HepG2 (cell line): ENCODE results near the gene GPR25. TPM values are rescaled to one million over a fixed set of nuclear protein-coding genes. Genes with fewer than 3 reads are reported as not detected.
A peak's percentile ranks its signal among the peaks of the same experiment; 100 is the strongest.

Experiments used
- GFI1 ChIP-seq: sonication (generic); formaldehyde crosslinking; IDR thresholded peaks from 2 replicates; pipeline ENCODE4 v1.5.0; 2020; ENCODE audit warnings: missing genetic modification reagents, mild to moderate bottlenecking, borderline replicate concordance
- HMGA1 ChIP-seq: sonication (generic); formaldehyde crosslinking; conservative IDR thresholded peaks from 2 replicates; pipeline ENCODE4 v1.4.0; 2020; ENCODE audit warnings: missing genetic modification reagents
- HMGXB4 ChIP-seq, 2 experiments: sonication (generic) in 1 of 2; formaldehyde crosslinking in 1 of 2; IDR thresholded peaks; 2 replicates each; pipeline versions ENCODE4 v1.4.0 to v1.6.1; 2018 to 2020; ENCODE audit warnings: missing genetic modification reagents in 2 of 2, borderline replicate concordance in 1 of 2, low read depth in 1 of 2, mild to moderate bottlenecking in 1 of 2, missing biosample characterization in 1 of 2
- HNF1B ChIP-seq: sonication (generic); formaldehyde crosslinking; IDR thresholded peaks from 2 replicates; pipeline ENCODE4 v1.5.1; 2020; ENCODE audit warnings: mild to moderate bottlenecking, moderate library complexity, missing genetic modification reagents
- IKZF5 ChIP-seq: IDR thresholded peaks from 2 replicates; pipeline ENCODE4 v1.6.1; 2018; ENCODE audit warnings: missing genetic modification reagents, mild to moderate bottlenecking, missing compliant biosample characterization
- KAT7 ChIP-seq: IDR thresholded peaks from 2 replicates; pipeline ENCODE4 v1.6.1; 2018; ENCODE audit warnings: borderline replicate concordance, missing compliant biosample characterization
- MAFF ChIP-seq: IDR thresholded peaks from 2 replicates; pipeline ENCODE4 v1.6.1; 2011; ENCODE audit warnings: low read depth, low read length, improper control_type of control experiment
- SOX6 ChIP-seq, 2 experiments: fragments of 450-650 bp in 1 of 2; sonication (generic) in 1 of 2; formaldehyde crosslinking in 1 of 2; IDR thresholded peaks; 2 replicates each; pipeline versions ENCODE4 v1.4.0 to v1.6.1; 2017 to 2020; ENCODE audit warnings: antibody characterized with exemption in 1 of 2, mild to moderate bottlenecking in 1 of 2, missing genetic modification reagents in 1 of 2
- TGIF2 ChIP-seq: IDR thresholded peaks from 2 replicates; pipeline ENCODE4 v1.6.1; 2016; ENCODE audit warnings: control low read depth, missing compliant biosample characterization
- TSC22D2 ChIP-seq: sonication (generic); formaldehyde crosslinking; IDR thresholded peaks from 2 replicates; pipeline ENCODE4 v1.5.1; 2020; ENCODE audit warnings: missing genetic modification reagents, mild to moderate bottlenecking, borderline replicate concordance
- YY1 ChIP-seq: IDR thresholded peaks from 2 replicates; pipeline ENCODE4 v1.6.1; 2011; ENCODE audit warnings: low read length, low read depth, moderate library complexity, mild to moderate bottlenecking; ENCODE audit not compliant: insufficient read depth, insufficient replicate concordance
- ZNF3 ChIP-seq: IDR thresholded peaks from 2 replicates; pipeline ENCODE4 v1.7.0; 2017; ENCODE audit warnings: inconsistent platforms
- ZNF451 ChIP-seq: sonication (generic); formaldehyde crosslinking; IDR thresholded peaks from 2 replicates; pipeline ENCODE4 v1.5.0; 2020; ENCODE audit warnings: mild to moderate bottlenecking, missing genetic modification reagents
- ZNF646 ChIP-seq: sonication (generic); formaldehyde crosslinking; IDR thresholded peaks from 2 replicates; pipeline ENCODE4 v1.9.0; 2021; ENCODE audit warnings: mild to moderate bottlenecking, missing genetic modification reagents
- ZNF703 ChIP-seq: sonication (generic); formaldehyde crosslinking; IDR thresholded peaks from 2 replicates; pipeline ENCODE4 v1.5.1; 2020; ENCODE audit warnings: missing genetic modification reagents, mild to moderate bottlenecking, moderate library complexity, borderline replicate concordance
- polyA plus RNA-seq, 8 experiments: library from polyadenylated mRNA; depleted of rRNA in 3 of 8; stranded (reverse) in 7 of 8; unstranded in 1 of 8; fragments of >200 nt; fragmentation: Illumina TruSeq in 4 of 8; extraction: Trizol in 4 of 8; gene quantifications; 2 replicates each; pipeline versions ENCODE4 v1.2.1 to v1.2.3, GENCODE V29; 2011 to 2016; ENCODE audit warnings: low read depth in 4 of 8, missing spikeins in 1 of 8, mixed read lengths in 1 of 8; ENCODE audit not compliant: insufficient read depth in 1 of 8
- total RNA-seq, 5 experiments: library from RNA; depleted of rRNA; stranded (reverse); fragments of >200 nt; fragmentation: Illumina TruSeq; extraction: Trizol; gene quantifications; 2 replicates each; pipeline ENCODE4 v1.2.3, GENCODE V29; 2016; ENCODE audit warnings: low read depth in 1 of 5

Gene GPR25
- total and polyA plus RNA-seq, 2 of the 13 experiments (the other 11 are each of a cell fraction or from before 2014, with no cell fraction given): not detected

- TF ChIP-seq HMGXB4 (CRISPR knock-in tag; IDR thresholded peaks at IDR 0.05; ENCODE audit: borderline replicate concordance in 1 of 2, low read depth in 1 of 2) (peak; percentile 32 to 57; a peak in 1 of 4 replicates), IKZF5 (CRISPR knock-in tag) (peak; percentile 83), YY1 (peak; percentile 41), TGIF2 (CRISPR knock-in tag) (0 out of 2 replicates have a peak, but pooled peaks have one; percentile 68), GFI1 (CRISPR knock-in tag) (peak; percentile 75), ZNF646 (CRISPR knock-in tag) (no peak), ZNF703 (no peak), KAT7 (CRISPR knock-in tag) (peak; percentile 77; the same call in 1 of the 2 replicates), MAFF (peak; percentile 15; the same call in 1 of the 2 replicates), SOX6 (IDR thresholded peaks at IDR 0.05) (no peak), SOX6 (CRISPR knock-in tag; IDR thresholded peaks at IDR 0.05) (peak; percentile 93), ZNF3 (peak; percentile 52; the same call in 1 of the 2 replicates), TSC22D2 (peak; percentile 67; the same call in 1 of the 2 replicates), HNF1B (CRISPR knock-in tag) (peak; percentile 41; the same call in 1 of the 2 replicates), ZNF451 (CRISPR knock-in tag) (no peak), HMGA1 (no peak)
Measured at GRCh38 chr1:200896531-200897196, 23.9 kb downstream of the GPR25 start (continued).
